Measurements from ENCODE around the gene AKAP10. TPM values are rescaled to one million over a fixed set of nuclear protein-coding genes. Genes with fewer than 3 reads are reported as not detected.

The AKAP10 gene
- total and polyA plus RNA-seq, 8 donors = 27.9 to 35.2 (median 32.3) TPM

DNA sequence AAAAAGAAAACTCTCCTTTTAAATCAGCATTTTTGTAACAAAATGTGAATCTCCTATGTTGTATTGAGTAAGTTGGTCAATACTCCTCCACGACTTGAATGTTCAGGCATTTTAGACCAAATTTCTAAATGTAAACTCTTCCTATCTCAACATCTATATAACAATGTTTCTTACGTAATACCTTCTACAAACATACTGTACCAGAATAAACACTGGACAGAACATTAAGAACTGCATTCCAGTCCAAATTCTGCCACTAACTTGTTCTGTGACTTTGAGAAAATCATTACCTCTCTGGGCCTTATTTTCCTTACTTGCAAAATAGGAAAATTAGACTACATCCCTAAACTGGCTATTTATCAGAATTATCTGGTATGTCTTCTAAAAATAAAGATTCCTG lies 40.1 kb downstream of the AKAP10 start:
- H3K27me3 ChIP-seq = no peaks in the 10 kb centered on the region
- H3K27ac ChIP-seq = no peak overlapping the region
- no peak overlapping the region for H3K4me3 ChIP-seq
- DNase-seq (peak in 1 of 4 donors; percentile 5), ATAC-seq (peak; percentile 60)
- H3K9me3 ChIP-seq = no peaks in the 10 kb centered on the region
- intact Hi-C loops (cut with DNase I) = no loop called here
- peaks cover 0 to 87% of the 10 kb centered on the region in 2 donors for H3K36me3 ChIP-seq
- TF ChIP-seq, protein P1, sequence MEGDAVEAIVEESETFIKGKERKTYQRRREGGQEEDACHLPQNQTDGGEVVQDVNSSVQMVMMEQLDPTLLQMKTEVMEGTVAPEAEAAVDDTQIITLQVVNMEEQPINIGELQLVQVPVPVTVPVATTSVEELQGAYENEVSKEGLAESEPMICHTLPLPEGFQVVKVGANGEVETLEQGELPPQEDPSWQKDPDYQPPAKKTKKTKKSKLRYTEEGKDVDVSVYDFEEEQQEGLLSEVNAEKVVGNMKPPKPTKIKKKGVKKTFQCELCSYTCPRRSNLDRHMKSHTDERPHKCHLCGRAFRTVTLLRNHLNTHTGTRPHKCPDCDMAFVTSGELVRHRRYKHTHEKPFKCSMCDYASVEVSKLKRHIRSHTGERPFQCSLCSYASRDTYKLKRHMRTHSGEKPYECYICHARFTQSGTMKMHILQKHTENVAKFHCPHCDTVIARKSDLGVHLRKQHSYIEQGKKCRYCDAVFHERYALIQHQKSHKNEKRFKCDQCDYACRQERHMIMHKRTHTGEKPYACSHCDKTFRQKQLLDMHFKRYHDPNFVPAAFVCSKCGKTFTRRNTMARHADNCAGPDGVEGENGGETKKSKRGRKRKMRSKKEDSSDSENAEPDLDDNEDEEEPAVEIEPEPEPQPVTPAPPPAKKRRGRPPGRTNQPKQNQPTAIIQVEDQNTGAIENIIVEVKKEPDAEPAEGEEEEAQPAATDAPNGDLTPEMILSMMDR (IDR thresholded peaks at IDR 0.05) = no peak
- H3K4me1 ChIP-seq = peaks cover 4 to 10% of the 10 kb centered on the region in 2 donors

DNA sequence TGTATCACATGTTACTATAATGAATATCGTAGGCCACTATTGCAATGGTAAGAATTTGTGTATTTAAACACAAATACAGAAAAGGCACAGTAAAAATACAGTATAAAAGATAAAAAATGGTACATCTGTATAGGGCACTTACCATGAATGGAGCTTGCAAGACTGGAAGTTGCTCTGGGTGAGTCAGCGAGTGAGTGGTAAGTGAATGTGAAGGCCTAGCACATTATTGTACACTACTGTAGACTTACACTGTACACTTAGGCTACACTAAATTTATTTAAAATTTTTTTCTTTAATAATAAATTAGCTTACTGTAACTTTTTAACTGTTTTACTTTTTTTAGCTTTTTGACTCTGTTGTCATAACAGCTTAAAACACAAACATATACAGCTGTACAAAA lies 42.5 kb downstream of the AKAP10 start:
- no peaks in the 10 kb centered on the region for H3K27me3 ChIP-seq

DNA sequence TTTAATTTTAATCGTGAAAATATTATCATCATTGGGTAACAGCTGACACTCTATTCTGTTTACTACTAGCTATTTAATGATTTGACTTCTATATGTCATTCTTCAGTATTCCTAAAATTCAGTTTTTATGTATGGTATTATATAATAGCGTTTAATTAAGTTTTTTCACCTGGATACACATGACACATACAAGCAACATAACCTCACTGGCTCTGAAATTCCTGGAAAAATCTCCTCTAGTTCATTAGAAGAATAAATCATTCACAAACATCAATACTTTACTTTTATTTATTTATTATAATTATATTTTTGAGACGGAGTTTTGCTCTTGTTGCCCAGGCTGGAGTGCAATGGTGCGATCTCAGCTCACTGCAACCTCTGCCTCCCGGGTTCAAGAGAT lies 44.0 kb downstream of the AKAP10 start:
- ATAC-seq = no peak
- H3K36me3 ChIP-seq = peaks cover 0 to 99% of the 10 kb centered on the region in 2 donors

More for the DNA sequence above, 42.5 kb downstream of the AKAP10 start:
- TF ChIP-seq, protein P1 (IDR thresholded peaks at IDR 0.05) = no peak
- Histone ChIP-seq H3K9me3 (no peaks in the 10 kb centered on the region), H3K4me3 (no peak overlapping the region), H3K27ac (no peak overlapping the region), H3K4me1 (peaks cover 0 to 7% of the 10 kb centered on the region in 2 donors), H3K36me3 (peaks cover 0 to 98% of the 10 kb centered on the region in 2 donors)
- intact Hi-C loops (cut with DNase I) = no loop called here
- ATAC-seq (no peak), DNase-seq (no peak)

DNA sequence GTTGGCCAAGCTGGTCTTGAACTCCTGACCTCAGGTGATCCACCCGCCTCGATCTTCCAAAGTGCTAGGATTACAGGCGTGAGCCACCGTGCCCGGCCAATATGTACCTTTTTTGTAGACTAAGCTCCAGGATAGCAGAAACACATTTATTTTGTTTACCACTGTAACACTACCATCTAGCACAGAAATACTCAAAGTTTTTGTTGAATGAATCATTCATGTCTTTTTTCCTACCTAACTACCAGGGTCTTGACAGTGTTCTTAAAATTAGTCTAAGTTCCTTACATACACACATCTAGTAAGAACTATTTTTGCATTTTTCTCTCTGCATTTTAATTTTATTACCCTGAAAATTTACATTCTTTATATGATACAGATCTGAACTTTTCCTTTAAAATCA lies 44.4 kb downstream of the AKAP10 start:
- TF ChIP-seq, protein P1 (IDR thresholded peaks at IDR 0.05) = no peak
- Histone ChIP-seq H3K4me3 (no peak overlapping the region), H3K36me3 (peaks cover 0 to 99% of the 10 kb centered on the region in 2 donors), H3K27ac (no peak overlapping the region), H3K27me3 (no peaks in the 10 kb centered on the region), H3K4me1 (peaks cover 0 to under 1% of the 10 kb centered on the region in 2 donors), H3K9me3 (no peaks in the 10 kb centered on the region)
- ATAC-seq (no peak), DNase-seq (no peak)
- intact Hi-C loops (cut with DNase I) = no loop called here

More for the DNA sequence above, 44.0 kb downstream of the AKAP10 start:
- no peak overlapping the region for H3K4me3 ChIP-seq
- no peak overlapping the region for H3K27ac ChIP-seq
- intact Hi-C loops (cut with DNase I) = no loop called here
- H3K4me1 ChIP-seq = peaks cover 0 to 4% of the 10 kb centered on the region in 2 donors
- H3K9me3 ChIP-seq = no peaks in the 10 kb centered on the region
- H3K27me3 ChIP-seq = no peaks in the 10 kb centered on the region
- TF ChIP-seq, protein P1 (IDR thresholded peaks at IDR 0.05) = no peak
- no peak for DNase-seq

DNA sequence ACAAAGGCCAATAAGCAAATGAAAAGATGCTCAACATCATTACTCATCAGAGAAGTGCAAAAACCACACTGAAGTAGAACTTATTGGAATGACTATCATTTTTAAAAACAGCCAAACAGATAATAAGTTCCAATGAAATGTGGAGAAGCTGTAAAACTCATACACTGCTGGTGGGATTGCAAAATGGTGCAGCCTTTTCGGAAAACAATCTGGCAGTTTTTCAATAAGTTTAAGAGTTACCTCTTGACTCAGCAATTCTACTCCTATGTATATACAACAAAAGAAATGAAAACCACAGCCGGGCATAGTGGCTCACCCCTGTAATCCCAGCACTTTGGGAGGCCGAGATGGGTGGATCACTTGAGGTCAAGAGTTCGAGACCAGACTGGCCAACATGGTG lies 49.3 kb downstream of the AKAP10 start:
- Histone ChIP-seq H3K4me3 (no peak overlapping the region), H3K4me1 (no peaks in the 10 kb centered on the region), H3K36me3 (peaks cover 0 to 97% of the 10 kb centered on the region in 2 donors), H3K9me3 (no peaks in the 10 kb centered on the region), H3K27ac (no peak overlapping the region), H3K27me3 (no peaks in the 10 kb centered on the region)
- no peak for DNase-seq
- intact Hi-C loops (cut with DNase I) = no loop called here
- TF ChIP-seq, protein P1 (IDR thresholded peaks at IDR 0.05) = no peak
- ATAC-seq = no peak
